HL-60/S4 treated with phorbol 12-myristate 13-acetate at 8.2 ng/mL for 4 days and 3 days (cell line): ENCODE results near the gene CASK.

Experiments
- in situ Hi-C: fragments of 300-500 bp; cut with MboI; formaldehyde crosslinking; loops from 2 replicates; pipeline ENCODE4 v1.15.0; 2022; ENCODE audit warnings: low sequenced_read_pairs

The CASK gene

GRCh38 chrX:41481264-41482109 is 441.9 kb downstream of the CASK start:
- in situ Hi-C loops, result no loop called here

- in situ Hi-C loops, result no loop called here
These were observed 442.7 kb downstream of the CASK start for GRCh38 chrX:41480508-41481260.

- in situ Hi-C loops, result no loop called here
These were observed 444.9 kb downstream of the CASK start for GRCh38 chrX:41478381-41478911.

DNA sequence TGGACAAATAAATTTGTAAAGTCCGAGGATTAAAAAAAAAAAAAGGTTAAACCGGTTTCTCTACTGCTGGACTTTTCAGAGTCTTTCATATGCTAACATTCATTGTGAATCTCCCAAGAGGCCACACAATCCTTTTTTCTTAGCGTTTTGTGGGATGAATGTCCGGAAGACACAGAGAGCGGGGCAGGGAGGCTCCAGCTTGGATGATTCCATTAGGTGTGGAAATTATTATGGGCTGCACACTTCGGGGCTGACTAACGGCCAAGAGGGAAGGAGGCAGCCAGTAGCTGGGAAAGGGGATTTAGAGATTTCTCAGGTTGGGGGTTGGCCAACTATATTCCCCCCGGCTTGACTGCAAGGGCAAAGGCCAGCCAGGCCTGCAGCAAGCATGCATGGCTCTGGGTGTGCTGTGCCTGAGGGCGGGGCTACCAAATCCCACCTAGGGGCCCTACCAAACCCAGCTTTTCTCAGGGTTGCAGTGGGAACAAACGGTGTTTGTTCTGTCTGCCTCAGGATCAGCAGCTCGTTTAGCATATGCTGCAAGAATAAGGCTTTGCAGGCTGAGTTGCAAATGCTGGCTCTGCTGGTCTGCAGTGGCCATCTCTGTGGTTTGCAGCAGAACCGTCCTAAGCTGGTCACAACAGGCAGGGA is 447.6 kb downstream of the CASK start:
- in situ Hi-C loops, result no loop called here

GRCh38 chrX:41475191-41475590 is 448.2 kb downstream of the CASK start:
- in situ Hi-C loops, result no loop called here

- in situ Hi-C loops, result no loop called here
These were observed 448.6 kb downstream of the CASK start for GRCh38 chrX:41474726-41475100.

DNA sequence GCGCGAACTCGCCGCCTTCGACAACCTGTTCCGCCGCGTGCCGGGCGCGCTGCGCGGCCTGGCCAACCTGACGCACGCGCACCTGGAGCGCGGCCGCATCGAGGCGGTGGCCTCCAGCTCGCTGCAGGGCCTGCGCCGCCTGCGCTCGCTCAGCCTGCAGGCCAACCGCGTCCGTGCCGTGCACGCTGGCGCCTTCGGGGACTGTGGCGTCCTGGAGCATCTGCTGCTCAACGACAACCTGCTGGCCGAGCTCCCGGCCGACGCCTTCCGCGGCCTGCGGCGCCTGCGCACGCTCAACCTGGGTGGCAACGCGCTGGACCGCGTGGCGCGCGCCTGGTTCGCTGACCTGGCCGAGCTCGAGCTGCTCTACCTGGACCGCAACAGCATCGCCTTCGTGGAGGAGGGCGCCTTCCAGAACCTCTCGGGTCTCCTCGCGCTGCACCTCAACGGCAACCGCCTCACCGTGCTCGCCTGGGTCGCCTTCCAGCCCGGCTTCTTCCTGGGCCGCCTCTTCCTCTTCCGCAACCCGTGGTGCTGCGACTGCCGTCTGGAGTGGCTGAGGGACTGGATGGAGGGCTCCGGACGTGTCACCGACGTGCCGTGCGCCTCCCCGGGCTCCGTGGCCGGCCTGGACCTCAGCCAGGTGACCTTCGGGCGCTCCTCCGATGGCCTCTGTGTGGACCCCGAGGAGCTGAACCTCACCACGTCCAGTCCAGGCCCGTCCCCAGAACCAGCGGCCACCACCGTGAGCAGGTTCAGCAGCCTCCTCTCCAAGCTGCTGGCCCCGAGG is 449.2 kb downstream of the CASK start:
- in situ Hi-C loops, result no loop called here

DNA sequence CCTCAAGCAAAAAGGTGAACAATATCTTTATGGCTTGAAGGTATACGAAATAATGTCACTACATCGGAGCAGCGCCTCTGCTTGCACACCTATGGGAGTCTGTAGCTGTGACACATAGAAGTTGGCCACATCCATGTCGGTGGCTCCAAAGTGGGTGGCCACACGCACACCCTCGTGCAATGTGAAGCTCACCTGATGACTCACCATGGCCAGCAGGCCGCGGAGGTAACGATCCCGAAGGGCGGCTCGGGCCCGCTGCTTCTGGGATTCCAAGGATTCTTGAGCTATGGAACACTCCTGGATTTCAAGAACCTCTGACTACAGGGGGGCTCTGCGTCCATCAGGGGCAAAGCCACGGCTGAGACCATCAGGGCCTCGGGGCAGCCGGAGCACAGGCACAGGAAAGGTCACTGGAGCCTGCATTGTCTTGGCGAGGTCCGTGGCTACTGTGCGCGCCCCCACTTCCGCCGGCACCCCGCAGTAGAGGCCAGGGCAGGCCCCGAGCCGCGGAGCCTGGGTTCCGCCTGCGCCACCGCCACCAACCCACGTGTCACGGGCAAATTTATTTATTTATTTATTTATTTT is 451.0 kb downstream of the CASK start:
- in situ Hi-C loops, result no loop called here

- in situ Hi-C loops, result no loop called here
These were observed 451.6 kb downstream of the CASK start for GRCh38 chrX:41471786-41472185.

GRCh38 chrX:41470706-41471105 is 452.6 kb downstream of the CASK start:
- in situ Hi-C loops, result no loop called here

DNA sequence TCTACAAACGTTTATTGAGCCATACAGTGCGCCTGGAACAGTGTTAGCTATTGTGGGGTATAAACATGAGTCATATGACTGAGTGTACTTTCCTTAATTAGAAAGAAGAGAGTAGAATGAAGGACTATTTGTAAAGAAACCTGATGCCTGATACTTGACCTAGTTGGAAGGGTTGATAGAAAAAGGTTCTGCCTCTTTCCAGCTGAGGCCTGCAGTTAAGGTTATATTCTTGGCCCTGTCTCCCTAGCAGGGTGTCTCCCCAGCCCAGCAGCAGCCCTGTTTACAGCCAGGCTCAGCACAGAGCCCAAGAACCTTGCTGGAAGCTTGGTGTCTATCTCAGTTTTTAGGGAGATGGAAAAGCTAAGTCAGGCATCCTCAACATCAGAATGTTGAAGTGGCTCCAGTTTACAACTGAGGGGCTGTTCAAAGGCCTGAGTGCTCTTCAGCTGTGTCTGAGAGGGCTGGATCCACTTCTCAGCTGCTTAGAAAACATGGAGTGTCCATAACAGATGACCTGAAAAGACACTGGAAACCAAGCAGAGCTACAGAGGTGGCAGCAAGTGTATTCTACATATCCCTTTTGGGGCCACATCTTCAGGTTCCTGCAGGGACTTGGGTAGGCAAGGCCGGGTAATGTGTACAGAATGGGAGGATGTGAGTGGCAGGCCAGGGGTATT is 454.6 kb downstream of the CASK start:
- in situ Hi-C loops, result no loop called here
